ENCODE measurements around the gene RELB.
A peak's percentile ranks its signal among the peaks of the same experiment; 100 is the strongest.

The RELB gene

DNA sequence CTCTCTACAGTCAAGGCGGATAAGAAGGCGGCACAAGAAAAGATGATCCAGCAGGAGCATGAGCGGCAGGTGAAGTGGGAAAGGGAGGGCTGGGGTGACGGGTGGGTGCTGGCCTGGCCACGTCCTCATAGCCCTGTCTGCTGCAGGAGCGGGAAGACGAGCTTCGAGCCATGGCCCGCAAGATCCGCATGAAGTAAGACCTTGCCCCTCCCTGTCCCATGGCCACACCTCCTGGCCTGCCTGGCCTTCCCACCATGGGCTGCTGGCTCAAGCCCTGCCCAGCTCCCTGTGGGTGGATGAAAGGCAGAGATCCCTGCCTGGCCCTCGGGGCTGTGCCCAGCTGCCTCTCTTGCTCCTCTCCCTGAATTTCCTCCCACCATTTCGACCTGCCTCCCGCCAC, 67.8 kb downstream of the RELB start:
- TF ChIP-seq, protein P1, sequence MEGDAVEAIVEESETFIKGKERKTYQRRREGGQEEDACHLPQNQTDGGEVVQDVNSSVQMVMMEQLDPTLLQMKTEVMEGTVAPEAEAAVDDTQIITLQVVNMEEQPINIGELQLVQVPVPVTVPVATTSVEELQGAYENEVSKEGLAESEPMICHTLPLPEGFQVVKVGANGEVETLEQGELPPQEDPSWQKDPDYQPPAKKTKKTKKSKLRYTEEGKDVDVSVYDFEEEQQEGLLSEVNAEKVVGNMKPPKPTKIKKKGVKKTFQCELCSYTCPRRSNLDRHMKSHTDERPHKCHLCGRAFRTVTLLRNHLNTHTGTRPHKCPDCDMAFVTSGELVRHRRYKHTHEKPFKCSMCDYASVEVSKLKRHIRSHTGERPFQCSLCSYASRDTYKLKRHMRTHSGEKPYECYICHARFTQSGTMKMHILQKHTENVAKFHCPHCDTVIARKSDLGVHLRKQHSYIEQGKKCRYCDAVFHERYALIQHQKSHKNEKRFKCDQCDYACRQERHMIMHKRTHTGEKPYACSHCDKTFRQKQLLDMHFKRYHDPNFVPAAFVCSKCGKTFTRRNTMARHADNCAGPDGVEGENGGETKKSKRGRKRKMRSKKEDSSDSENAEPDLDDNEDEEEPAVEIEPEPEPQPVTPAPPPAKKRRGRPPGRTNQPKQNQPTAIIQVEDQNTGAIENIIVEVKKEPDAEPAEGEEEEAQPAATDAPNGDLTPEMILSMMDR (conservative IDR thresholded peaks at IDR 0.05; ENCODE audit: low read depth, low read length): no peak
- peak; percentile 19 for DNase-seq (ENCODE audit: low read depth)
- no peak overlapping the region for H3K4me3 ChIP-seq (ENCODE audit: low read depth, low read length)

DNA sequence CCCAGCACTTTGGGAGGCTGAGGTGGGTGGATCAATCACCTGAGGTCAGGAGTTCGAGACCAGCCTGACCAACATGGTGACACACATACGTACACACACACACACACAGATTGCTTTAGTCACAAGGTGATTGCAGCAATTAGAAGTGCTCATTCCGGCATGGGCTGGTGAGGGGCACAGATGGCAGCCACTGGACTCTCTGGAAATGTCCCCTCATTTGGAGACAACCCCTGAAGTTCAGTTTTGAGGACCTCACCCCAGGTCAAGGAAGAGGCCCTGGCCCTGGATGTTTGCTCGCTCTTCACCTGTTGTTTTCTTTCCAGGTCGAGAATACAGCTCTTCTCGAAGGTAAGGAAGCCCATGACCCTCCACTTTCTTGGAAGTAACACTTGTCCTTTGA, 69.0 kb downstream of the RELB start:
- TF ChIP-seq, protein P1 (conservative IDR thresholded peaks at IDR 0.05; ENCODE audit: low read depth, low read length): no peak
- DNase-seq (ENCODE audit: low read depth): no peak
- no peak overlapping the region for H3K4me3 ChIP-seq (ENCODE audit: low read depth, low read length)

DNA sequence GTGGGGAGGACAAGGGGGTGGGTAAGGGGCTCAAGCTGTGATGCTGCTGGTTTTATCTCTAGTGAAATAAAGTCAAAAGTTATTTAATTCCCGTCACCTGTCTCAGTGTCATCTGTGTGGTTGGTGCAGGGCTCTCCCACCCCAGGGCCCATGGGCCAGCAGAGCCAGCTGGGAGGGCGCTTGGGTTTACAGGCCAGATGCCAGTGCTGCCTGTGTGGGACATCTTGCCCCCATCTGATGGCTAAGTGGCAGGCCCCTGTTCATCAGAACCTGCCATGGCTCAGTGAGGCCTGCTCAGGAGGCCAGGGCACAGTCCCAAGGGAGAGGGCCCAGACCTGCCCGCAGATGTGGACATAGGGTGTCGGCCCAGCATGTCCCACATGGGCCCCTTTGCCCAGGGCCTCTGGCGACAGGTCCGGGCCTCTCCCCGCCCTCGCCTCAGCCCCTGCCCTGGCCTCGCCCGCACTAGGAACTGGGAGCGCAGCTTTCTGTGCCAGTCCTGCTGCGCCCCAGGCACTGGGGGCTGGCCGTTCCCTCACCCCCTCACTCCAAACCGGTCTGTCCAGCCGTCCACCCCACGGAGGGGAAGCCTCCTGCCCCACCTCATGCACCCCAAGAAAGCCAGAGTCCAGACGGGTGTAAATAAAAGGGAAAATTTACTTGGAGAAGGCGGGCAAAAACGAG, 69.7 kb downstream of the RELB start:
- TF ChIP-seq, protein P1 (conservative IDR thresholded peaks at IDR 0.05; ENCODE audit: low read depth, low read length): no peak
- no peak for DNase-seq (ENCODE audit: low read depth)
- no peak overlapping the region for H3K4me3 ChIP-seq (ENCODE audit: low read depth, low read length)

DNA sequence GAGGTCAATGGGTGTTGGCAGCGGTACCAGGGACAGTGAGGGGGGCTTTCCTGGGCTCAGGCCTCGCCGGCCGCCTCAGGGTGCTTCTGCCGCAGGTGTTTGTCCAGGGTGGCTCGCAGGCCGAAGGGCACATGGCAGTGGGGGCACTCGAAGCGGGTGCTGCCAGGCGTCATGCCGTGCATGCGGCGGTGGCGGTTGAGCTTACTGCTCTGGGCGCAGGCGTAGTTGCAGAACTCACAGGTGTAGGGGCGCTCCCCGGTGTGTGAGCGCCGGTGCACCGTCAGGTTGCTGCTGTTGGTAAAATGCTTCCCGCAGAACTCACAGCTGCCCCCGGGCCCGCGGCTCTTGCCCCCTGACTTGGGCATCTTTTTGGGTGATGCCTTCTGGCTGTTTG, 70.3 kb downstream of the RELB start:
- TF ChIP-seq, protein P1 (conservative IDR thresholded peaks at IDR 0.05; ENCODE audit: low read depth, low read length): no peak
- no peak overlapping the region for H3K4me3 ChIP-seq (ENCODE audit: low read depth, low read length)

DNA sequence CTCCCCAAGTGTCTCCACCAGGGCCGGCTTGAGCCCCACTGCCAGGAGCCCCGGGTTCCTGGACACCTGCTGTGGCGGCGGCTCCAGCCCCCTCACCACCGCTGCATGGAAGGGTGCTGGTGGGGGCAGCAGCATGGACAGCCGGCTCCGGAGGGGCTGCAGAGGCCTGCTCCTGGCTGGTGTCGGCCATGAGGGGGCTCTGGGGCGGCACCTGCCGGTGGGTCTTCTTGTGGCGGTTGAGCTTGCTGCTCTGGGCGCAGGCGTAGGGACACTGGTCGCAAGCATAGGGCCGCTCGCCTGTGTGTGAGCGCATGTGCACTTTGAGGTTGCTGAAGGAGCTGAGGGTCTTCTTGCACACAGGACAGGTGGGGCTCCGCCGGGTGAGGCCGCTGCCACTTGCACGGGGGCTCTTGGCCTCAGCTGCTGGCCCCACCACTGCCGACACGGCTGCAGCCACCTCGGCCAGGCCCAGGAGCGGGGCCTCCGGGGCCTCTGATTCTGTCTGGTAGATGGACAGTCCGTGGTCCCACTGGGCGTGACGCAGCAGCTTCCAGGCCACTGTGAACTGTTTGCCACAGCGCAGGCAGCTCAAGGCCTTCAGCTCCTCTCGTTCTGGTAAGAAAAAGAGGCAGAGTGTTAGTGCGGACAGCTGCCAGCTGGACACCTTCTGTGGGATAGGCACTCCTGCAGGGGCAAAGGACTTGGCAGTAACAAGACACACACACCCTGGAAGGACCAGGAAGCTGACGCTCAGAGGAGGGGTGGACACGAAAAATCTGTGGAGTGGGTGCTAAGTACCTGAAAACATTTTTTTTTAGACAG, 70.9 kb downstream of the RELB start:
- TF ChIP-seq, protein P1 (conservative IDR thresholded peaks at IDR 0.05; ENCODE audit: low read depth, low read length): no peak
- DNase-seq (ENCODE audit: low read depth): no peak
- no peak overlapping the region for H3K4me3 ChIP-seq (ENCODE audit: low read depth, low read length)

More for the DNA sequence above, 70.3 kb downstream of the RELB start:
- DNase-seq (ENCODE audit: low read depth): no peak

DNA sequence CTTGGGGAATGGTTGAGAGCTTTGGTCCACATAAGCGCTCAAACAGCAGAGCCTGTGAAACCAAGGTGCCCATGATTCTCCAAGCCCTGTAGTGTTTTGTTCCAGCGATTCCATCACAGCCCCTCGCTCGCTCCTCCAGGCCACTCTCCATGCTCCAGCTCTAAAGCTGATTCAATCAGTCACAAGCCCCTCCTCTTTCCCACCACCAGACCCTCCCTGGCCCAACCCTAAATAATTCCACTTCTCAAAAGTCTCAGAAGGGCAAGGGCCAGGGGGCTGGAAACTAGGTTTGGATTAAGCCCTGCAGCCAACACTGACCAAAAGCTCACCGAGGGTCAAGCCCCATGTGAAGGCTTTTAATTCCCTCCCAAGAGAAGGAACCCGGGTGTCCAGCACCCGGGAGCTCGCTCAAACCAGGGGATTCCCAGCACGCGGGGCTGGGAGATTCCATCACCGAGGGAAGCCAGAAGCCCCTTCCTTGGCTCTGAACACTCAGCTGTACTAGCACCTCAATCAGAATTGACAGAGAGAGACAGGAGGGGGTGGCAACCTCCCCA, 73.6 kb downstream of the RELB start:
- no peak for DNase-seq (ENCODE audit: low read depth)
- TF ChIP-seq, protein P1 (conservative IDR thresholded peaks at IDR 0.05; ENCODE audit: low read depth, low read length): no peak
- peak overlapping the region; percentile 11 for H3K4me3 ChIP-seq (ENCODE audit: low read depth, low read length)
